Neural progenitor cell (in vitro differentiated cells): Measurements from ENCODE around the gene PRSS36. TPM values are rescaled to one million over a fixed set of nuclear protein-coding genes. Genes with fewer than 3 reads are reported as not detected.
A peak's percentile ranks its signal among the peaks of the same experiment; 100 is the strongest.
"Not testable (repeated sequence)": the region's sequence is repeated elsewhere in the genome, so short reads cannot be mapped to it uniquely, and the experiment has no call there.

Experiments
- DNase-seq: peaks from one replicate; pipeline ENCODE4 v3.0.0-alpha.2; 2016; ENCODE audit warnings: low spot score
- H2AFZ ChIP-seq: fragments of 200-600 bp; sonication (generic); replicated peaks from 2 replicates; pipeline ENCODE4 v1.6.1; 2016; ENCODE audit warnings: antibody characterized with exemption
- H3F3A ChIP-seq: fragments of 200-600 bp; sonication (generic); 2 replicates; pipeline ENCODE4 v1.6.1; 2016; ENCODE audit warnings: antibody characterized with exemption, low read depth
- H3K27ac ChIP-seq: fragments of 200-600 bp; sonication (generic); 2 replicates; pipeline ENCODE4 v1.5.1; 2016; ENCODE audit warnings: mild to moderate bottlenecking
- H3K27me3 ChIP-seq: fragments of 200-600 bp; sonication (generic); 2 replicates; pipeline ENCODE4 v1.6.1; 2016; ENCODE audit warnings: mild to moderate bottlenecking, moderate library complexity
- H3K36me3 ChIP-seq: fragments of 200-600 bp; sonication (generic); 2 replicates; pipeline ENCODE4 v1.5.1; 2016
- H3K4me1 ChIP-seq: fragments of 200-600 bp; sonication (generic); 2 replicates; pipeline ENCODE4 v1.6.1; 2016; ENCODE audit warnings: mixed run types
- H3K4me2 ChIP-seq: fragments of 200-600 bp; sonication (generic); 2 replicates; pipeline ENCODE4 v1.6.1; 2016
- H3K4me3 ChIP-seq: fragments of 200-600 bp; sonication (generic); 2 replicates; pipeline ENCODE4 v1.5.1; 2016
- H3K79me2 ChIP-seq: fragments of 200-600 bp; sonication (generic); 2 replicates; pipeline ENCODE4 v1.6.1; 2016; ENCODE audit warnings: low read depth
- H3K9ac ChIP-seq: fragments of 200-600 bp; sonication (generic); 2 replicates; pipeline ENCODE4 v1.6.1; 2016
- H3K9me3 ChIP-seq: fragments of 200-600 bp; sonication (generic); 2 replicates; pipeline ENCODE4 v1.5.1; 2016; ENCODE audit warnings: low read depth
- H4K20me1 ChIP-seq: fragments of 200-600 bp; sonication (generic); 2 replicates; pipeline ENCODE4 v1.6.1; 2016; ENCODE audit warnings: low read depth
- H3K27ac Mint-ChIP-seq: 3 replicates; pipeline ENCODE4 v1.8.0; 2021; ENCODE audit warnings: mixed read lengths
- H3K27me3 Mint-ChIP-seq: 2 replicates; pipeline ENCODE4 v1.8.0; 2022; ENCODE audit warnings: low read depth, mild to moderate bottlenecking, inconsistent platforms, moderate library complexity, mixed read lengths; ENCODE audit not compliant: insufficient read depth
- H3K36me3 Mint-ChIP-seq: 3 replicates; pipeline ENCODE4 v1.8.0; 2021; ENCODE audit warnings: mixed read lengths
- H3K4me1 Mint-ChIP-seq: 3 replicates; pipeline ENCODE4 v1.8.0; 2021; ENCODE audit warnings: mixed read lengths
- H3K4me3 Mint-ChIP-seq: 3 replicates; pipeline ENCODE4 v1.8.0; 2021; ENCODE audit warnings: mild to moderate bottlenecking, moderate library complexity, mixed read lengths
- H3K9me3 Mint-ChIP-seq: 3 replicates; pipeline ENCODE4 v1.8.0; 2020; ENCODE audit warnings: mixed read lengths
- CTCF ChIP-seq: fragments of 200-600 bp; sonication (generic); IDR thresholded peaks from 2 replicates; pipeline ENCODE4 v1.5.1; 2017; ENCODE audit warnings: antibody characterized with exemption, mild to moderate bottlenecking
- EZH2 ChIP-seq: fragments of 200-600 bp; sonication (generic); IDR thresholded peaks from 2 replicates; pipeline ENCODE4 v1.6.1; 2017; ENCODE audit warnings: antibody characterized with exemption, mild to moderate bottlenecking, moderate library complexity
- EZH2phosphoT487 ChIP-seq: fragments of 200-600 bp; sonication (generic); IDR thresholded peaks from 2 replicates; pipeline ENCODE4 v1.6.1; 2017; ENCODE audit warnings: antibody characterized with exemption
- total RNA-seq: library from RNA; depleted of rRNA; stranded (reverse); fragments of >200 nt; gene quantifications from 2 replicates; pipeline ENCODE4 v1.2.3, GENCODE V29; 2015; ENCODE audit warnings: low replicate concordance

Gene PRSS36
- total RNA-seq, 1 donor from 2014 or later: 0.30 TPM

- no peak overlapping the region for H3K4me3 Mint-ChIP-seq
- Histone ChIP-seq H3K27me3 (peaks cover 49% of the 10 kb centered on the region), H3K4me3 (peak overlapping the region; percentile 36), H3K27ac (no peak overlapping the region), H4K20me1 (no peaks in the 10 kb centered on the region), H3K36me3 (no peaks in the 10 kb centered on the region), H3F3A (peaks cover 9% of the 10 kb centered on the region), H3K9me3 (no peaks in the 10 kb centered on the region), H3K79me2 (no peaks in the 10 kb centered on the region), H3K4me1 (peaks cover 9% of the 10 kb centered on the region), H2AFZ (peak overlapping the region; percentile 61), H3K9ac (no peak overlapping the region), H3K4me2 (peak overlapping the region; percentile 72)
- H3K4me1 Mint-ChIP-seq: peaks cover 2% of the 10 kb centered on the region
- no peaks in the 10 kb centered on the region for H3K9me3 Mint-ChIP-seq
- H3K36me3 Mint-ChIP-seq: peaks cover 1% of the 10 kb centered on the region
- no peak overlapping the region for H3K27ac Mint-ChIP-seq
- no peak for TF ChIP-seq EZH2
- peak; percentile 27 for TF ChIP-seq EZH2phosphoT487
- H3K27me3 Mint-ChIP-seq: peaks cover 14% of the 10 kb centered on the region
- DNase-seq: peak; percentile 34
Measured at GRCh38 chr16:31148281-31148728, 1.6 kb downstream of the PRSS36 start.

- no peak overlapping the region for H2AFZ ChIP-seq
- no peak overlapping the region for H3K4me3 Mint-ChIP-seq
- H3K36me3 Mint-ChIP-seq: peaks cover 1% of the 10 kb centered on the region
- no peak overlapping the region for H3K27ac Mint-ChIP-seq
- H3K27me3 Mint-ChIP-seq: peaks cover 14% of the 10 kb centered on the region
- H4K20me1 ChIP-seq: no peaks in the 10 kb centered on the region
- no peak overlapping the region for H3K9ac ChIP-seq
- H3K27me3 ChIP-seq: peaks cover 56% of the 10 kb centered on the region
- H3K4me1 ChIP-seq: peaks cover 9% of the 10 kb centered on the region
- no peak overlapping the region for H3K4me3 ChIP-seq
- peaks cover 9% of the 10 kb centered on the region for H3F3A ChIP-seq
- H3K9me3 Mint-ChIP-seq: no peaks in the 10 kb centered on the region
- peaks cover 2% of the 10 kb centered on the region for H3K4me1 Mint-ChIP-seq
- H3K79me2 ChIP-seq: no peaks in the 10 kb centered on the region
- H3K4me2 ChIP-seq: no peak overlapping the region
- no peak for TF ChIP-seq CTCF
- TF ChIP-seq EZH2phosphoT487: no peak
- TF ChIP-seq EZH2: no peak
- no peak overlapping the region for H3K27ac ChIP-seq
- no peaks in the 10 kb centered on the region for H3K36me3 ChIP-seq
- no peaks in the 10 kb centered on the region for H3K9me3 ChIP-seq
- no peak for DNase-seq
Measured at GRCh38 chr16:31147574-31147973, 2.3 kb downstream of the PRSS36 start.

GRCh38 chr16:31145398-31145990 lies 4.4 kb downstream of the PRSS36 start:
- TF ChIP-seq EZH2 (no peak), CTCF (no peak), EZH2phosphoT487 (no peak)
- no peak for DNase-seq
- Mint-ChIP-seq H3K27ac (no peak overlapping the region), H3K36me3 (peaks cover 1% of the 10 kb centered on the region), H3K27me3 (peaks cover 12% of the 10 kb centered on the region), H3K9me3 (no peaks in the 10 kb centered on the region), H3K4me3 (no peak overlapping the region), H3K4me1 (peaks cover 16% of the 10 kb centered on the region)
- Histone ChIP-seq H3K27ac (no peak overlapping the region), H3K27me3 (peaks cover 57% of the 10 kb centered on the region), H3K4me1 (peaks cover 13% of the 10 kb centered on the region), H3K4me2 (no peak overlapping the region), H3K79me2 (no peaks in the 10 kb centered on the region), H2AFZ (no peak overlapping the region), H4K20me1 (no peaks in the 10 kb centered on the region), H3K9me3 (no peaks in the 10 kb centered on the region), H3K4me3 (no peak overlapping the region), H3K9ac (no peak overlapping the region), H3K36me3 (no peaks in the 10 kb centered on the region), H3F3A (peaks cover 15% of the 10 kb centered on the region)

- H3K9me3 Mint-ChIP-seq, H3K4me3 ChIP-seq, H3K4me1 ChIP-seq, H3K36me3 ChIP-seq, H3K27ac ChIP-seq, H3K36me3 Mint-ChIP-seq, H3K9ac ChIP-seq, H3K27ac Mint-ChIP-seq, H3K4me3 Mint-ChIP-seq, H3K9me3 ChIP-seq, H3K4me2 ChIP-seq, H4K20me1 ChIP-seq, H2AFZ ChIP-seq, H3K79me2 ChIP-seq, DNase-seq: not testable (repeated sequence)
- peaks cover 12% of the 10 kb centered on the region for H3K27me3 Mint-ChIP-seq
- H3K27me3 ChIP-seq: peaks cover 55% of the 10 kb centered on the region
- peaks cover 14% of the 10 kb centered on the region for H3F3A ChIP-seq
- peaks cover 18% of the 10 kb centered on the region for H3K4me1 Mint-ChIP-seq
Measured at GRCh38 chr16:31144418-31144817, 5.4 kb downstream of the PRSS36 start.
